Chondrocyte (in vitro differentiated cells): ENCODE data around the gene ABCG8. TPM values are rescaled to one million over a fixed set of nuclear protein-coding genes. Genes with fewer than 3 reads are reported as not detected.

Experiments used
- DNase-seq: peaks from one replicate; pipeline ENCODE4 v3.0.0; 2021; ENCODE audit warnings: mixed read lengths, low spot score
- H3K27ac Mint-ChIP-seq: one replicate; pipeline ENCODE4 v1.8.0; 2021; ENCODE audit warnings: mild to moderate bottlenecking, moderate library complexity, mixed read lengths; ENCODE audit not compliant: unreplicated experiment
- H3K27me3 Mint-ChIP-seq: 2 replicates; pipeline ENCODE4 v1.8.0; 2021; ENCODE audit warnings: low read depth, mixed read lengths
- H3K36me3 Mint-ChIP-seq: 2 replicates; pipeline ENCODE4 v1.8.0; 2021; ENCODE audit warnings: low read depth, mixed read lengths
- H3K4me1 Mint-ChIP-seq: 2 replicates; pipeline ENCODE4 v1.8.0; 2021; ENCODE audit warnings: low read depth, mild to moderate bottlenecking, mixed read lengths
- H3K4me3 Mint-ChIP-seq: one replicate; pipeline ENCODE4 v1.8.0; 2021; ENCODE audit warnings: mild to moderate bottlenecking, moderate library complexity, mixed read lengths; ENCODE audit not compliant: unreplicated experiment
- H3K9me3 Mint-ChIP-seq: 2 replicates; pipeline ENCODE4 v1.8.0; 2021; ENCODE audit warnings: low read depth, mixed read lengths
- CTCF ChIP-seq: fragments of 200-600 bp; sonication (generic); IDR thresholded peaks from 2 replicates; pipeline ENCODE4 v1.5.0; 2021; ENCODE audit warnings: antibody characterized with exemption, mild to moderate bottlenecking, moderate library complexity
- total RNA-seq: library from RNA; stranded (reverse); gene quantifications from 3 replicates; pipeline ENCODE4 v1.2.1, GENCODE V29; 2021

ABCG8 gene
- total RNA-seq, 1 donor from 2014 or later: not detected

- no peak overlapping the region for H3K27ac Mint-ChIP-seq
- DNase-seq: no peak
- no peak for TF ChIP-seq CTCF
- no peaks in the 10 kb centered on the region for H3K36me3 Mint-ChIP-seq
- H3K4me1 Mint-ChIP-seq: no peaks in the 10 kb centered on the region
- H3K9me3 Mint-ChIP-seq: no peaks in the 10 kb centered on the region
- H3K4me3 Mint-ChIP-seq: no peak overlapping the region
- peaks cover 10% of the 10 kb centered on the region for H3K27me3 Mint-ChIP-seq
These were observed 3.4 kb downstream of the ABCG8 start for GRCh38 chr2:43841949-43842865.

GRCh38 chr2:43842866-43843226 lies 4.1 kb downstream of the ABCG8 start:
- Mint-ChIP-seq H3K27ac (no peak overlapping the region), H3K36me3 (no peaks in the 10 kb centered on the region), H3K4me1 (no peaks in the 10 kb centered on the region), H3K4me3 (no peak overlapping the region), H3K27me3 (peaks cover 11% of the 10 kb centered on the region), H3K9me3 (no peaks in the 10 kb centered on the region)
- no peak for DNase-seq
- TF ChIP-seq CTCF: no peak

GRCh38 chr2:43845181-43845580 lies 6.4 kb downstream of the ABCG8 start:
- H3K4me3 Mint-ChIP-seq: no peak overlapping the region
- H3K36me3 Mint-ChIP-seq: no peaks in the 10 kb centered on the region
- no peak overlapping the region for H3K27ac Mint-ChIP-seq
- H3K4me1 Mint-ChIP-seq: no peaks in the 10 kb centered on the region
- no peak for DNase-seq
- TF ChIP-seq CTCF: no peak
- H3K9me3 Mint-ChIP-seq: no peaks in the 10 kb centered on the region
- peaks cover 11% of the 10 kb centered on the region for H3K27me3 Mint-ChIP-seq

DNA sequence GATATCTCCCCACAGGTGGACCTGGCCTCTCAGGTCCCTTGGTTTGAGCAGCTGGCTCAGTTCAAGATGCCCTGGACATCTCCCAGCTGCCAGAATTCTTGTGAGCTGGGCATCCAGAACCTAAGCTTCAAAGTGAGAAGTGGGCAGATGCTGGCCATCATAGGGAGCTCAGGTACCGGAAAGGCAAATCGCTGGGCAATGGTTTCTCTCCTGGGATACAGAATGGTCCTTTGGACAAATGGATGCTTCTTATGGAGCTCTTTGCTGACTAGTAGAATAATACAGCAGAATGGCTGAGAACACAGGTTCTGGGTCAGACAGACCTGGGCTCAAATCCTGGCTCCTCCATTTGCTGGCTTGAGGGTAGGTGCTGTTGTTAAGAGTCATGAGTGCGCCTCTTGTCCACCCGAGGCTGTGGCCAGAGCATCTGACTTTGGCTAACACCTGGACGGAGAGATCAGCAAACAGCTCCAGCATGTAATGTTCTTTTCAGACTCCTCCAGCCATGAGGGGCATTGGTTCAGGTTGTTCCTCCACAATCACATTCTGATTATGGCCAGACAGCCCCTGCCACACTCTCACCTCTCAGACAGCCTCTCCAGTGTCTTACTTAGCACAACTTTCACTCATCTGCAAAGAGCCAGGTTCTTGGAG lies 7.5 kb downstream of the ABCG8 start:
- peaks cover 11% of the 10 kb centered on the region for H3K27me3 Mint-ChIP-seq
- H3K9me3 Mint-ChIP-seq: no peaks in the 10 kb centered on the region
- peaks cover 3% of the 10 kb centered on the region for H3K4me1 Mint-ChIP-seq
- DNase-seq: no peak
- no peak overlapping the region for H3K27ac Mint-ChIP-seq
- no peak for TF ChIP-seq CTCF
- H3K36me3 Mint-ChIP-seq: no peaks in the 10 kb centered on the region
- H3K4me3 Mint-ChIP-seq: no peak overlapping the region

DNA sequence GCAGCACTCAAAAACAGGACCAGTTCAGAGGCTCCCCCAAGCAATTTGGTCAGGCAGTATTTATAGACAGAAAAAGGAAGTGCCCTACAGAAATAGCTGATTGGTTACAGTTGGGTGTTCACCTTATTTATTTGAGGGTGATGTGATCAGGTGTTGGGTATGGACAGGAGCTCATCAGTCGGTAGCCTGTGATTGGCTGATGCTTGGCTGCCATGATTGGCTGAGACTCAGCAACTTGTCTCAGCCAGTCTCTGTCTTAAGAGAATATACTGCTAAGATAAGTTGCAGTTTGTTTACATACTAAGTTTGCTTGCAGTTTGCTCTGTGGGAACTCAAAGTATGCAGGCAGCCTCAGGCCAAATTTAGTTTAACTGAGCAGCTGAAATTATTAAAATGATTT lies 9.4 kb downstream of the ABCG8 start:
- no peaks in the 10 kb centered on the region for H3K9me3 Mint-ChIP-seq
- H3K36me3 Mint-ChIP-seq: no peaks in the 10 kb centered on the region
- H3K27ac Mint-ChIP-seq: no peak overlapping the region
- H3K27me3 Mint-ChIP-seq: peaks cover 11% of the 10 kb centered on the region
- no peak for TF ChIP-seq CTCF
- peaks cover 3% of the 10 kb centered on the region for H3K4me1 Mint-ChIP-seq
- no peak for DNase-seq
- H3K4me3 Mint-ChIP-seq: no peak overlapping the region
